GM21367 (cell line): ENCODE data around the gene LRRFIP1.
"Not testable (repeated sequence)": the region's sequence is repeated elsewhere in the genome, so short reads cannot be mapped to it uniquely, and the experiment has no call there.

ENCODE experiments used
- ATAC-seq: cut with Tn5 transposase; IDR thresholded peaks from one replicate; pipeline ENCODE4 v1.9.1; 2021; ENCODE audit not compliant: unreplicated experiment

The LRRFIP1 gene

DNA sequence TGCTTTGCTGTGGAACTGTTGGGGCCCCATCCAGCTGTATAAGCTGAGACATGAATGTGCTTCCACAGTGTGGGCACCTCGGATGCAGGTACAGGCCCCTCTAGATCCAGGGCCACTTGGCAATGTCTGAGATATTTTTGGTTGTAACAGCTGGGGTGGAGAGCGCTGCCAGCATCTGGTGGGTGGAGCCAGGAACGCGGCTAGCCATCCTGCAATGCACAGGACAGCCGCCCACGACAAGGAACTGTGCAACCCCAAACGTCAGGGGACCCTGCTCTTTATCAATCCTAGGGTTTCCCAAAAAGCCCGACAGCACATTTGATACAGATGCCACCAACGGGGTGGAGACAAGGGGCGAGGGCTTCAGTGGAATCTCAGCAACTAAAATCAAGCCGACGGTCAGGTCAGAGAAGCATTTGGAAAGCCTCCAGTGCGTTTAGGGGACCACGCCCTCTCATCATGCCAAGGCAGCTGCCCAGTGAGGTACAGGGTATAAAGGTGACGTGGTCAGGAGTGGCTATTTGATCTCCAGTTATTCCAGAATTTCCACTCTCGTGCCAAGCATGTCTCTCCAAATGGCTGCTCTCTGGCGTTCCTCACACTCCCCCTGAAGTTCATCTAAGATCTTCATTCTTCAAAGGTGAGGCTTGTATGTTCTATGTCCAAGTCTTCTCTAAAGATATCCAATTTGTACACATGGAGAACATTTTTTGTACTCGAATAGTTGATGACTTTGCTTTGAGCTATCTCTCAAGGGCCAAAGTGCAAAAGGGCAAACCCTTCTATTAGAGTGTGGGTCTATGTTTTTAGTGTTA lies 55.7 kb downstream of the LRRFIP1 start:
- no peak for ATAC-seq

DNA sequence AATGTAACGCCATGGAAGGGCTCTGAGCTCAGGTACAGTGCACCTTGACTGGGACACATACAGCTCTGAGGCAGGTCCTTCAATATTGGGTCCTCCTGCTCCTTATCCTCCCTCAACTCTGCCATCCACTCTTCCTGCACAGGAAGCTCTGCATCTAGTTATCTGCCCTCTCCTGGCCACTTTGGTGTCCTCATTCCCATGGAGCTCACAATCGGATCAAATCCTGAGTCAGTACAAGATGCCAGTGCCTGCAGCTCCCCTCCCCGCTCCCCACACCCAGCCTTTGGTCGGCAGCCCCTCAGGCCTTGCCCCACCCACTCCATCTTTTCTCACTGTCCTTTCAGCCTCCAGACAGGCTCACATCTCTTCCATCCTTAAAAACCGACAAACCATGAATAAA lies 58.0 kb downstream of the LRRFIP1 start:
- ATAC-seq = no peak

DNA sequence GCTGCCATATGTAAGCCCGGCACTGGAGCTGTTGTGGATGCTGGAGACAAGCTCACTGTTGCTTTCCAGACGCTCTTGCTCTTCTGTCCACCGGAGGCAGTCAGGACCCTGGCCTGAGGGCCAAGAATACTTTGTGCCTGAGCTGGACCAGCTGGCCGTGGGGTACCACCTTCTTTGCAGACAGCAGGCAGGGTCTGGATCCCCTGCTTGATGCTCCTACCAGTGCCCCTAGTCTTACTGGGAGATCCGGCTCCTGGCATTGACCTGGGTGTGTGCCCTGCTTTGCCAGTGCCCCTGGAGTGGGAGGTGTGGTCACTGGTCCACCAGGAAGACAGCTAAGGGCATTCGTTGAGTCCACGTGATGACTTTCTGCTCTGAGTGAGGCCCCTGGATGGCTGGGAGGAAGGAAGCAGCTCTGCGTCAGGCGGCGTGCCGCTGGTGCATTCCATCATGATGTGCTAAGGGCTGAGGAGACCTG lies 59.3 kb downstream of the LRRFIP1 start:
- ATAC-seq = no peak

DNA sequence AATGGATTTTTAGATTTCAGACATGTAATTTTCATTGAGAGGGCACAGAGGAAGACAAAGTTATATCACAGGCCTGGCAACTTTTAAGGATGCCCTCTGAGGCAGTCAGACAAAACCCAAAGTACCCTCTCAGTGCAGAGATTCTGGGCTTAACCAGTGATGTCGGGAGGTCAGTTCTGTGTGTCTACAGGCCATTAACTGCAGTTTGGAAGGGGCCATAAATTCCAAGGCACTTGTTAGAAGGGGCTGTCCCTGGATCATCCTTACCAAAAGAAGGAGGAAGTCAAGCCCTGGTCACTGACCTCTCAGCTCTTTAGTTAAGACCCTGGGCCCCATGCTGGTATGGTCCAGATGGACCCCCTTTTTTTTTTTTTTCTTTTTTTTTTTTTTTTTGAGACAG lies 60.7 kb downstream of the LRRFIP1 start:
- ATAC-seq = no peak

GRCh38 chr2:237688541-237688940 lies 61.2 kb downstream of the LRRFIP1 start:
- ATAC-seq = not testable (repeated sequence)

GRCh38 chr2:237689336-237690131 lies 62.1 kb downstream of the LRRFIP1 start:
- no peak for ATAC-seq

DNA sequence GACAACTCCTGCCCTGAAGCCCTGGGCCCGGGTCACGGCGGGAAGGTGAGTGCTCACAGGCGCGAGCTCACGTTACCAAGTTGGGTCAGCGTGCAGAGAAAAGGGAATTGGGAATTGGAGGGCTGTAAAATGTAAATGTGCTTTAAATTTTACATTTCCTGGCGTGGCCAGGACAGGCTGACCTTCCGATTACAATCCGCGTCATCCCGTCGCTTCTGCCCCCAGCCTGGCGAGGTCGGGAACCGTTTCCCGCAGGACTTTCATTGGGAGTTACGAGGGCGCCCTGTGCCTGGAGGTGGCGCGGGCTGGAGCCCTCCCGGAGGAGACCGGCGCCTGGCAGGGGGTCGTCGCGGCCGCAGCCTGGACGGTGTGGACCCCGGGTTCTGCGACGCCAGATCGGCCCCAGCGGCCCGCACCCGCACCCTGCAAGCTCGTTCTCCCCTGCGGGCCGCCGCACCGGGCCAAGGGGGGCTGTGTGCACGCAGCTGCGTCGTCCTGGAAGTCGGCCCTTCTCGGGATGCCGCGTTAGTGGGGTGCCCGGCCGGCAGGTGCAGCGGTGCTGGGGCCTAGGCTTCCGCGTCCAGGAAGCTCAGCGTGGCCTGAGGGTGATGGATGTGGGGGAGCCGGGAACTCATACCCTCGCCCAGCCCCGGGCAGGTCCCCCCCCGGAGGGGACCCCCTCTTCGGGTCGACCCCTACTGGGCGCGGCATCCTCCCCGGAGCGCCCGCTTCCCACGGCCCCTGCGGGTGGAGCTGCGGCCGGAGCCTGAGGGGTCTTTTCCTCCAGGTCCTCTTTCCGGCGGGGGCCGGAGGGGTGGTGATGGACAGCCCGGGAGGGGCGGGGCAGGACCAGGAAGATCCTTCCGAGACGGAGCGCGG lies 63.9 kb downstream of the LRRFIP1 start:
- ATAC-seq = peak; percentile 30

- peak; percentile 40 for ATAC-seq
Observed at GRCh38 chr2:237691908-237692600, 64.7 kb downstream of the LRRFIP1 start.

- ATAC-seq = no peak
Observed at GRCh38 chr2:237692601-237693290, 65.4 kb downstream of the LRRFIP1 start.

- ATAC-seq = no peak
Observed at GRCh38 chr2:237693291-237693994, 66.1 kb downstream of the LRRFIP1 start.

- no peak for ATAC-seq
Observed at GRCh38 chr2:237694415-237695194, 67.2 kb downstream of the LRRFIP1 start.

DNA sequence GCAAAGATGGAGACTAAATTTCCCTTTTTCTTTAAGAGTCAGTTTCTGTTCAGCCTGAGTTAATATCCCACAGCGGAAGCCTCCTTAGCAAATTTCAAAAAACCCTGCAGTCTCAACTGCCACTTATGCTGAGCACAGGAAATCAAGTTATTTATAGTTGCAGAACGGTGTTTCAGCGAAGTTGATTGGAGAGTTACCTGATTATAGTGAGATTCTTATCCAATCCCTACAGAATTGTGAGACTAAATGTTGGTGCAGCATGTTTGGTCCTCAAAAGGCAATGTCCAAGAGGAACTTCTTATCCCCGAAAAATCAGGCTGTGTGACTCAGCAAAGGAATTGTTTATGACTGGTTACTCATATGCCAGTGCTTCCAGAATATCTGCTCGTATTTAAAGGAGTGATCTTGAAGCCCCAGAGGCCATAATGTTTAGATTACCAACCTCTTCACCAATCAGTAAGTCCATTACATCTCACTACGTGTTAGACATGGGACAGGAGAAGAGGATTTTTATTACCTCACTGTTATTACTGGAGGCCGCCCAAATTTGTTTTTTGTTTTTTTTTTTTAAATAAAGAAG lies 67.9 kb downstream of the LRRFIP1 start:
- ATAC-seq = no peak

- no peak for ATAC-seq
Observed at GRCh38 chr2:237696461-237696860, 69.1 kb downstream of the LRRFIP1 start.

DNA sequence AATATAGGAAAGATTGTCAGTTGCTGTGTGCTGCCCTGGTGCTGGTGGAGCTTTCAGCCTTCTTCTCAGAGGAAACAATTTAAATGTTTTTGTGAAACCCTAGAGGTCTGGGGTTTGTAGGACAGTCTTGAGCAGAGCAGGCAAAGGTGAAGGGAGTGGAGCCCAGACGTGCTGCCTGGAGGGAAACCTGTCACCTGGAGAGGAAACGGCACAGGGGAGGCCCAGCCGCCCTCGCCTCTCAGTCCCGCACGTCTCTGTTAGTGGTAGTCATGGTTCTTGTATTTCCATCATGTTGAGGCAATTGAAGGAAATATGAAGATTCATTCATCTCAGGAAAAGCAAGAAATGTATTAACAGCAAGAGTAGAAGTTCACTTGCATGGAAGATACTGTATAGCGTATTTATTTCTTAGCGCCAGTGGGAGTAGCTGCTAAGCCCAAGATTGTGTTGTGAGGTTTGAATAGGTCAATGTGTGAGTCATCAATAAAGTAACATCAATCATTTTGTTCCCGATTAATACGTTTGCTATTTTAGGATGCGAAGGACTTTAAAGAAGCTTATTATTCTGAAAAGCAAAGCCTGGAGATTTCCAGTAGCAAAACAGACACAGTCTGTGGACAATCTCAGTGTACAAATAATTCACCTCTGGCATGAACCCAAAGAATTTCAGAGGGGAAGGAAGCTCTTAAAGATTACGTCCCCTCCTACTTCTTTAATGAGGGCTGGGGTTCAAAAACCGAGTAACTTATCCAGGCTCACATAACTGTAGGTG lies 70.4 kb downstream of the LRRFIP1 start:
- no peak for ATAC-seq

- ATAC-seq = no peak
Observed at GRCh38 chr2:237698358-237698694, 70.9 kb downstream of the LRRFIP1 start.

DNA sequence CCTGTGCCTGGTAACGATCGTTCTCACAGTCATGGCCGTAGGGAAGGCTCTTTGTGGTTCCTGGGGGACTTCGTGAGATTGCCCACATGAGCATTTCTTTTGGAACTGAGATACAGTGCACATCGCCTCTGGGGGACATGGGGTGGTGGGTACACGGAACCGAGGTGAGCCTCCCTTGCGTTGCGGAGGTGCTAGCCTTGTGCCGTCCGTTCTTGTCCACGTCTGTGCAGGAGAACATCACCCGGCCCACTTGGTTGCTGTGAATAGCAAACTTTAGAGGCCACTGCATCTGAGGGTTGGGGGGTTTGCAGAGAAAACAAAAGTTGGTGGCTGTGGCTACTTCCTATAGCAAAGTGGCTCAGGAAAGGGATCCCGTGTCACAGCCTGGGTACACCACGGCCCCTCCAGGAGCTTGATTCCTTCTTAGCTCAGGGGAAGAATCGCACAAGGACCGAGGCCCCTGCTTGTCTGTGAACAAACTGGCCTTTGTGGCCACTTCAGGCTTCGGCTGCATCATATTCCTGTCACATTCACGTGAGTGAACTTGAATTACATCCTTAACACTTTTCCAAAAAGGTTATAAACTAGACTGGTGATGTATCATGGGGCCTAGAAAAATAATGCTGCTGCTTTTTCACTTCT lies 72.6 kb downstream of the LRRFIP1 start:
- no peak for ATAC-seq

DNA sequence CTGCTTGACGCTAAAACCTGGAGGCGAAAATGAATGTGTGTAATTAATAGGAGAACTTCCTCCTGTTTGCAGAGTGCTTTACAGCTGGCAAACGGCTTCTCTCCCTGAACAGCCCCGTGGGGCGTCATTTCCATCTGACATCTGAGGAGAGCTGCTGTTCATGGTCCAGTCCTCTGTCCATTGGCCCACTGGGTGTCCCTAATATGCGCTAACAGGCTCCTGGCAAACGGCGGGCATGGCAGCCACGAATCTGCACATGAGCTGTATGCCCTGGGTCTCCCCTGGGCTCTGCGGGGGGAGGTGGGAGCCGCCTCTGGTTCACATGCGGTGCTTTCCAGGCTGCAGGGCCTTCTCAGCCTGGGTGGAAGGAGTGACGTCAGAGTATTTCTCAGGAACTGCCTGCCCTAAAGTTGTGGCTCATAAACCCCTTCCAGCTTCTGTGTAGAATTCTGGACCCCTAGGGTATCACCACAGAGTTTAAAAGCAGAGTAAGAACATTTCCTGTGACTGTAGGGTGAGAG lies 73.2 kb downstream of the LRRFIP1 start:
- no peak for ATAC-seq
